Putamen (tissue), 1 donor: ENCODE results near the gene RHOT2.

Experiments used
- DNase-seq: peaks from one replicate; pipeline ENCODE4 v3.0.0-alpha.2; 2016; ENCODE audit warnings: low spot score

RHOT2 gene

GRCh38 chr16:632486-633335, 35.2 kb upstream of the RHOT2 start:
- no peak for DNase-seq

GRCh38 chr16:633336-634050, 34.4 kb upstream of the RHOT2 start:
- no peak for DNase-seq

- DNase-seq = no peak
Measured at GRCh38 chr16:634051-634670, 33.8 kb upstream of the RHOT2 start.

GRCh38 chr16:634996-635395, 32.9 kb upstream of the RHOT2 start:
- no peak for DNase-seq

GRCh38 chr16:635573-636205, 32.2 kb upstream of the RHOT2 start:
- no peak for DNase-seq

DNA sequence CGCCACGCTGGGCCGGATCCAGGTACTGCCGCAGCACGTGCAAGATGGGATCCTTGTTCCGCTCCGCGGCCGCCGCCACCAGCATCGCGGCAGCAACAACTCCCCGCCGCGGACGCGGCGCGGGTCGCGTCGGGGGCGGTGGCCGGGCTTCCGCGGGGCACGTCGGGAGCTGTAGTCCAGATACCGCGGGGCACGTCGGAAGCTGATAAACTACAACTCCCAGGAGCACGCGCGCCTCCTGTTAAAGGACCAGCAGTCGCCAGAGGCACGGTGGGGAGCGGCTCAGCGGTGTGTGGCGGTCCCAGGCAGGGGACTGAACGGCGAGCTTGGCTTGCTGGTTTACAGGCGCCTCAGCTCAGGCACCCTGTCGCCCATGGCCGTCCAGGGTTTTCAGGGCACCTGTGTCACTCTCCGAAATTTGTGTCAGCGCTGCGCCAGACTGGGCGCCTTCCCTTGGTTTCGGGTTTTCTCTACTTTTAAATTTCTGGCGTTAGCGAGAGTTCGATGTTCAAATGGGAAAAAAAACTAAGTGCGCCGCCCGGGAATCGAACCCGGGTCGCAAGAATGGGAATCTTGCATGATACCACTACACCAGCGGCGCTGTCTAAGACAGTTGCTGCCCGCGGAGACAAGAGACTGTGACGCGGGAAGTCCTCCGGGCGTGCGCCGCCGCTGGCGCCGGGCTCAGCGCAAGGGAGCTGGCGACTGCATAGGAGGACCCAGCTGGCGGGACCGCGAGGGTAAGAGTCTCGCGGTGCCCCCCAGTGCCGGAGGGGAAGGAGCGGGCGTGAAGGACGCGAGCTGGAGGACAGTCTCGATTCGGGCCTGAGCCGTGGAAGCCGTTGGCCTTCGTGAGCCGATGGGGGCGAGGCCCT, 31.5 kb upstream of the RHOT2 start, which contains the start of gene METTL26:
Gene METTL26 (minus strand): TSS at position 100 of the 875 bp plus-strand sequence. CDS start 15 bp downstream, at position 85.
- peak; percentile 95 for DNase-seq

DNA sequence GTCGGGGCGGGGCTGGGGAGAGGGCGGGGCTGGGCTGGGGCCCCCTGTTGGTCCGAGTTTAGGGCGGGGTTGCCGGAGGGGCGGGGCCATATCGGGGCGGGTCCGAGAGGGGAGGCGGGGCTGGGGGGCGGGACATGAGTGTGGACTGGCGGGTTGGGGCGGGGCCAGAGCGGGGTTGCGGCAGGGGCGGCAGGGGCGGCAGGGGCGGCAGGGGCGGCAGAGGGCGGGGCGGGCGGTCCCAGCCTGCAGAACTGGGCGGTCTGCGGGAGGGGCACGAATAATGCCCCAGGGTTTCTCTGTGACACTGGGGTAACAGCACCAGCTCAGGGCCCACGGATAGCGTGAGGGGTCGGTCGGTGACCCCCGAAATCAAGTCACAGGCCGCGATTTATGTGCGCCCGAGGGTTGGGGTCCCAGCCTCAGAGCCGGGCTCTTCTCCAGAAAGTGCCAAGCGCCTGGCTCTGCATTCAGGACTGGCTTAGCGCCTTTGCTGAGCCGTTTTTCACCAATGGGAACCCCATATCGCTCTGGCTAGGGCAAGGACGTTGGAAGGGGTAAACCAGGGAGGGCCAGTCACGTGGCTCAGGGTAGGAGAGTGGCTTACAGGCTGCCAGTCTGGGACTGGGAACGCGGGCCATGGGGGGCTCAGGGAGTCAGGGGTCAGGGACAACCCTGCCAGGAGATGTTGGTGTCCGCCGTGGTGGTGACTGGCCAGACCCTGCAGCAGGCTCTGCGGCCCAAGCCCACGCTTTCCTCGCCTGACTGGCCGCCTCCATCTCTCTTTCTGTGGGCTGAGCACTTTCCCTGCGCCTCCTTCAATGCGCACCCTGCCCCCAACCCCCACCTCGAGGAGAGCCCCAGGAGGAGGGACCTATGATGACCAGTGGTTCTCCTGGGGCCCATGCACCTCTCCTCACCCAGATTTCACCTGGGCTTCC, 30.6 kb upstream of the RHOT2 start:
- peak; percentile 51 for DNase-seq

DNA sequence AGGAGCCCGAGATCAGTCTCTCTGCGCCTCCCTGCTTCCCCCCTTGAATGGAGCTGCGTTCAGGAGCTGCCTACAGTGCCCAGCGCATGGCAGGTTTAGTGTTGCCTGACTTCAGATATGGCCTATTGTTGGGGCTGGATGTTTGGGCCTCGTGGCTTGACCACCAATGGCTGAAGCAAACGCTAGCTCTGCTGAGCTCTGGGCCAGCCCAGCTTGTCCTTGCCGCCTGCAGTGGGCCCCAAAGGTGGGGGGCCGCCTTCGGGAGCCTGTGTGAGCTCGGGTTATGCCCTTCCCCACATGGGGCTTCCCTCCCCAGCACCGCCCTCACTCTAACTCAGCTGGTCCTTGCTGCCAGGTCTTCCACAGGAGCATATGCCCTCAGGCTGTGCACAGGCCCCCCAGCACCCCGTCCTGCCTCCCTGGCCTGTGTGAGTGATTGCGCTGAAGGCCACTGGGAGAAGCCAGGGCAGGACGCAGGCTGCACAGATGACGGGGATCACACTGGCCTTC, 29.8 kb upstream of the RHOT2 start:
- DNase-seq = no peak

- DNase-seq = no peak
Measured at GRCh38 chr16:638836-639235, 29.1 kb upstream of the RHOT2 start.

DNA sequence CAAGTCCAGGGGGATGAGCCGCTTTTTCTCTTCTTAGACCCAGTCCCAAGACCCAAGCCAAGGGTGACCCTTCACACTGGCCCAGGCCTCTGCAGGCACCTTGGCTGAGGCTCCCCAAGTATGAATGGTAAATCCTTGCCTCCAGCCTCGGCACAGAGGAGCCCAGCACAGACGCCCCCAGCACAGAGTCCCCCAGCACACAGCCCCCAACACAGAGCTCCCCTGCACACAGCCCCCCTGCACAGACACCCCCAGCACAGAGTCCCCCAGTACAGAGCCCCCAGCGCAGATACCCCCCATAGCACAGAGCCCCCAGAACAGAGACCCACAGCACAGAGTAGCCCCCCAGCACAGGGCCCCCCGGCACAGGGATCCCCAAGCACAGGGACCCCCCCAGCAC, 27.3 kb upstream of the RHOT2 start:
- no peak for DNase-seq

DNA sequence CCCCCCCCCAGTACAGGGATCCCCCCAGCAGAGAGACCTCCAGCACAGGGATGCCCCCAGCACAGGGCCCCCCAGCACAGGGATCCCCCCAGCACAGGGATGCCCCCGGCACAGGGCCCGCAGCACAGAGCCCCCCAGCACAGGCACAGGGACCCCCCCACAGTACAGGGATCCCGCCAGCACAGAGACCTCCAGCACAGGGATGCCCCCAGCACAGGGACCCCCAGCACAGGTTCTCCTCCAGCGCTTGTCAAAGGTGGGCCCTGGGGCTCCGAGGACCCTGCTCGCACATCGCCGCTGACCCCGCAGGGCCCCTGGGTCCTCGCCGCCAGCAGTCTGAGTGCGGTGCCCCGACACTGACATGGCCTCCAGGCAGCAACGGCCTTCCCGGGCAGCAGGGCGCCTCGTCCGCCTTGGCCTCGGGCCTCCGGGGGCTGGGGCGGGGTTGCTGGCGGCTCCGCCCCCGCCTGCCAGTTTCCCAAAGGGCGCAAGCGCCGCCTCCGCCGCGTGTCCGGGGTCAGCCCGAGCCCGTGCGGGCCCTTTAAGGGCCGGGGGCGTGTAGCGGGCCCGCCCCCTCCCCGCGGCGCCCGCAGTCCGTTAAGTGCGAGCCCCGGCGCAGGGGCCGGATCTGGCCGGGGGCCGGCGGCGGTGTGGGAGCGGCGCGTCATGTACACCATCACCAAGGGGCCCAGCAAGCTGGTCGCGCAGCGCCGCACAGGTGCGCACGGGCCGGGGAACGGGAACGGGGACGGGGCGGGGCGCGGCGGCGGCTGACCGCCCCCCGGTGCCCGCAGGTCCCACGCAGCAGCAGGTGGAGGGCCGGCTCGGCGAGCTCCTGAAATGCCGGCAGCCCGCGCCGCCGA, 26.4 kb upstream of the RHOT2 start, which contains the start of gene MCRIP2:
Gene MCRIP2 (plus strand): TSS at position 503 of the 863 bp plus-strand sequence. CDS start 164 bp downstream, at position 667.
- DNase-seq = peak; percentile 71

- DNase-seq = no peak
Measured at GRCh38 chr16:642189-643049, 25.5 kb upstream of the RHOT2 start.

DNA sequence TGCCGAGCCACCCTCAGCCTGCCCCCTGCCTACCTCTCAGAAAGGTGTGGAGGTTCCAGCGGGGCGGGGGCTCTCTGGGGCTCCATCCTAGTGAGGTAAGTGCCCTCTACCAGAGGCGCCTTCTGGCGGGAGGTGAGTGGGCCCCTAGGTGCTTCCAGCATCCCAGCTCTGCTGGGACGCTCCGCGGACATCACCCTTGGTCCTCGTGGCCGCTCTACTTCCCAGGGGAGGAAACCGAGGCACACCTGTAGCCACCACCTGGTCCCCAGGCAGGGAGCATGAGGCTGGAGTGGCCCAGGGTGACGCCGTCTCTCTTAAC, 24.9 kb upstream of the RHOT2 start:
- no peak for DNase-seq

DNA sequence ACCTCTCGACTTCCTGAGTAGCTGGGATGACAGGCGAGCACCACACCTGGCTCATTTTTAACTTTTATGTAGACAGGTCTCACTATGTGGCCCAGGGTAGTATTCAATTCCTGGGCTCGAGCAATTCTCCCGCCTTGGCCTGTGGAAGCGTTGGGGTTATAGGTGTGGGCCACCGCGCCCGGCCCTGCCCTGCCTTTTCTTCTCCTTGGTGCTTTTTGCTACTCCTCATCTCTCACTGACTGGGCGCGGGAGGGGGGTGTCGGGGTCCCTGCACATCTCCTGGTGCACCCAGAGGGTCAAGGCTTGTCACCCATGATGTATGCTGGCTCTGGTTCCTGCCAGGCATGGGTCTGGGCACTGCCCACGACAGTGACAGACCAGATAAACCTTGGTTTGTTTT, 23.4 kb upstream of the RHOT2 start:
- DNase-seq = no peak

DNA sequence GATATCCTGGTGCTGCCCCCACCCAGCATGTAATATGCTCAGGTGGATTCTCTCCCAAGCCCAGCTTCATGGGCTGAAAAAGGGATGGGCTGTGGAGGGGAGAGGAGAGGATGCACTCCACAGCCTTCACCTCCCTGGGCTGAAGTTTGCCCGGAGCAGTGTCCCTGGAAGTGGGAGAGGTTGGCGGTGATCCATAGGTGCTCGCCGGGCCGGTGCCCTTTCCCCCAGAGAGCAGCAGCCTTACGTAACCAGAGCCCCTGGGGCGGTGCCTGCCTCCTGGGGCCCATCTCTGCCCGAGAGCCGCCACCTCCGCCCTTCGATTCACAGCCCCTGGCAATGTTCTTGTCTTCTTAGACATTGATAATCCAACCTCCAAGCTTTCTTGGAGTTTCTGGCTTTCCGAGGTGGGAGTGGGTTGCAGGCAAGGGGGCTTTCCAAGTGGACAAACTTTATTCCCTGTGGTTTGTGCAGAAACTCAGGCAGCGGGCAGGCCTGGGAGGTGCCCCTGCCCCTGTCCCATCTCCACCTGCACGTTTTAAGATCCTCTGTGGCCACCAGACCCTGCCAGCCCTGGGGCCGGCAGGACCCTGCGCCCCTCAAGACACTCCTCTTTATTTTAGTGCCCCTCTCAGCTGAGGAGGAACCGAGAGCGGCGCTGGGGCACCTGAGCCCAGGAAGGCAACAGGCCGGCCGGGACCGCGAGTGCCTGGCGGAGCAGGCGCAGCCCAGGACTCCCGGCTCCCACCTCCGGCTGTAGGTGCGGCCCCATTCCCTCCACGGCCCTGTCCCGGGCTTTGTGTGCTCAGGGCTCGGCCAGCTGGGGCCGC, 21.9 kb upstream of the RHOT2 start:
- no peak for DNase-seq

GRCh38 chr16:646679-647172, 21.2 kb upstream of the RHOT2 start:
- DNase-seq = no peak
